Epithelial cell of esophagus (primary cell): Measurements from ENCODE around the gene CCDC127.
"Not testable (repeated sequence)": the region's sequence is repeated elsewhere in the genome, so short reads cannot be mapped to it uniquely, and the experiment has no call there.

Experiments used
- DNase-seq: peaks from one replicate; pipeline ENCODE4 v3.0.0; 2010; ENCODE audit warnings: low read depth
- H3K4me3 ChIP-seq: 2 replicates; pipeline ENCODE4 v1.5.1; 2011; ENCODE audit warnings: mild to moderate bottlenecking, low read length, control low read depth
- TF ChIP-seq, protein P1 (sequence below): IDR thresholded peaks from 2 replicates; pipeline ENCODE4 v1.5.1; 2011; ENCODE audit warnings: low read depth, mild to moderate bottlenecking, low read length, control low read depth, inconsistent platforms; ENCODE audit not compliant: insufficient read depth; ENCODE audit errors: missing control alignments

The CCDC127 gene

DNA sequence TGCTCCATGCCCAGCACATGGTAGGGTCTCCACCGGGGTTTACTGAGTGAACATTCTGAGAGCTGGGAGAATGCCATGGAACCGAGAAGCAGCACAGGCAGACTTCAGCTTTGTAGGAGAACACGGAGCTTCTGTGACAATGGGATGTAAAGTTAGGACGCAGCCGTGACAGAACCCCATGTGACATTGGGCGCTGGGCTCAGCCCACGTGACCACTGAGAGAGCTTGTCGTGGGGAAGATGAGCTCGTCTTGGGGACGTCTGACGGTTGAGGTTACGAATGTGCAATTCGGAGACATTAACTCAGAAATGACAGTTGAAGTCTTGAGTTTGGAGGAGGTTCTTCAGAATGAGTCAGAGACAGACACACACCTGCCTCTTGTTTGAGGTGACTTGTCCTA lies 13.7 kb upstream of the CCDC127 start:
- TF ChIP-seq, protein P1, sequence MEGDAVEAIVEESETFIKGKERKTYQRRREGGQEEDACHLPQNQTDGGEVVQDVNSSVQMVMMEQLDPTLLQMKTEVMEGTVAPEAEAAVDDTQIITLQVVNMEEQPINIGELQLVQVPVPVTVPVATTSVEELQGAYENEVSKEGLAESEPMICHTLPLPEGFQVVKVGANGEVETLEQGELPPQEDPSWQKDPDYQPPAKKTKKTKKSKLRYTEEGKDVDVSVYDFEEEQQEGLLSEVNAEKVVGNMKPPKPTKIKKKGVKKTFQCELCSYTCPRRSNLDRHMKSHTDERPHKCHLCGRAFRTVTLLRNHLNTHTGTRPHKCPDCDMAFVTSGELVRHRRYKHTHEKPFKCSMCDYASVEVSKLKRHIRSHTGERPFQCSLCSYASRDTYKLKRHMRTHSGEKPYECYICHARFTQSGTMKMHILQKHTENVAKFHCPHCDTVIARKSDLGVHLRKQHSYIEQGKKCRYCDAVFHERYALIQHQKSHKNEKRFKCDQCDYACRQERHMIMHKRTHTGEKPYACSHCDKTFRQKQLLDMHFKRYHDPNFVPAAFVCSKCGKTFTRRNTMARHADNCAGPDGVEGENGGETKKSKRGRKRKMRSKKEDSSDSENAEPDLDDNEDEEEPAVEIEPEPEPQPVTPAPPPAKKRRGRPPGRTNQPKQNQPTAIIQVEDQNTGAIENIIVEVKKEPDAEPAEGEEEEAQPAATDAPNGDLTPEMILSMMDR: no peak
- DNase-seq: no peak
- no peak overlapping the region for H3K4me3 ChIP-seq

DNA sequence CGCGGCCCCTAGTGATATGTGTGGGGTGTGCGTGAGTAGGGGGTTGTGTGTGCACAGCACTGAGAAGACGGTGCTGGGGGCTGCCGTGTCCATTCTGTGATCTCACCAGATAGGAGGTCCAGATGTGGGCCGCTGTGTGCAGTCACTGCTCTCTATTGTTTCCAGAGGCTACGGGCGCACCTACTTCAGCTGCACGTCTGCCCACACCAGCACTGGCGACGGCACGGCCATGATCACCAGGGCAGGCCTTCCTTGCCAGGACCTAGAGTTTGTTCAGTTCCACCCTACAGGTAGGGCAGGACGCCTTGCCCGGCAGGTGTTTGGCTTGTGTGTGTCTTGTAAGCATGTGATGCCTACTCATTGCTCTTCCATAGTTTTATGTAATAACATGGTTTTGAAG lies 12.8 kb upstream of the CCDC127 start:
- no peak for DNase-seq
- TF ChIP-seq, protein P1: no peak
- H3K4me3 ChIP-seq: no peak overlapping the region

DNA sequence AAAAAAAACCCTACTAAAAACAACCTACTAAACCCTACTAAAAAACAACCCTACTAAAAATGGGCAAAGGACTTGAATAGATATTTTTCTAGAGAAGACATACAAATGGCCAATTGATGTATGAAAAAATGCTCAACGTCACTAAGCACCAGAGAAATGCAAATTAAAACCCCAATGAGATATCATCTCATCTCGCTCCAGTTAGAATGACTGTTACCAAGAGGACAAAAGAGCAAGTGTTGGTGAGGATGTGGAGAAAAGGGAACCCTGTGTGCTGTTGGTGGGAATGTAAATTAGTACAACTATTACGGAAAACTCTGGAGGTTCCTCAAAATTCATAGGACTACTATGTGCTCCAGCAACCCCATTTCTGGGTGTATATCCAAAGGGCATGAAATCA lies 10.9 kb upstream of the CCDC127 start:
- no peak overlapping the region for H3K4me3 ChIP-seq
- TF ChIP-seq, protein P1: no peak

DNA sequence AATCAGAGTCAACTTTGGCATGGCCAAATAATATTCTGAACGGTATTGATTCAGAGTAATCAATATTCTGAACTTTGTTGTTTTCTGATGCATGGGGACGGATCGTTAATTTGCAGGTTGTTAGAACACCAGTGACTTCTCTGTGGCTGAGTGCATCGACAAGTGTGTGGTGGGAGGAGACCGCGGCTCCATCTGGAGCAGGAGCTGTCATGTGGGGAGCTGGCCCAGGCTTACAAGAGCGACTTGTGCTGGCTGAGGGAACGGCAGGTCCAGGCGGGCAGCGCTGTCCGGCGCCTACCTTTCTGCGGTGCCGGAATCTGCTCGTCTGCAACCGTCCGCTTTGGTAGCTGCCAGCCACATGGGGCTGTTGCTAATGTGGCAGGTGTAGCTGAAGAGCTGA lies 9.4 kb upstream of the CCDC127 start:
- DNase-seq: not testable (repeated sequence)

More for the DNA sequence above, 10.9 kb upstream of the CCDC127 start:
- DNase-seq: no peak

DNA sequence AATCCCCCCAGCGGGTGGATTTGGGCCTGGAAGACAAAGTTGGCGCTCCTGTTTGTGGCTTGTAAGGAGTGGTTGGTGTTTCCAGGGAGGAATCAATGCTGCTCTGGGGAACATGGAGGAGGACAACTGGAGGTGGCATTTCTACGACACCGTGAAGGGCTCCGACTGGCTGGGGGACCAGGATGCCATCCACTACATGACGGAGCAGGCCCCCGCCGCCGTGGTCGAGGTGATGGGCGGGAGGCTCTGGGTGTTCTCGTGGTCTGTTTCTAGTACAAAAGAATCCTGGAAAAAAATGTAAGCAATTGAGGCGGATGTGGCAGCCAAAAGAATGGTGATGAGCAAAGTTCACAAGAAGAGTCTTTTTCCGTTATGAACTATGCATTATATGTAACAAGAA lies 7.4 kb upstream of the CCDC127 start:
- no peak for DNase-seq
- H3K4me3 ChIP-seq: no peak overlapping the region
- TF ChIP-seq, protein P1: no peak

More for the DNA sequence above, 9.4 kb upstream of the CCDC127 start:
- H3K4me3 ChIP-seq: not testable (repeated sequence)

DNA sequence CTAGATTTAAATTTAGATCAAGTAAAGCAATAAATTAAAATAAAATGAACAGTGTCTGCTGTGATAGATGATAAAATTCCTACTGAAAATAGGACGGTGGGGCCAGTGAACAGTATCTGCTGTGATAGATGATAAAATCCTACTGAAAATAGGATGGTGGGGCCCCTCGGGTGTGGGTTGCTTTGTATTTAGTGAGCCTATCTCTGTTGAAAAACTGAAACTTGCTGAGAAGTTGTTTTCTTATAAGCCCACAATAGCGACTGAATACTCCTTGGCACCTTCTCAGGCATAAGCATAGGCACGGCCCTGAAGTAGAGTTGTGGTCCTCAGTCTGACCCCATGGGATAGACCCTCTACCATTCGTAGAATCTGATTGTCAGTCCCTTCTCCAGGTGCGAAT lies 5.8 kb upstream of the CCDC127 start:
- H3K4me3 ChIP-seq: no peak overlapping the region
- TF ChIP-seq, protein P1: no peak
- DNase-seq: no peak

DNA sequence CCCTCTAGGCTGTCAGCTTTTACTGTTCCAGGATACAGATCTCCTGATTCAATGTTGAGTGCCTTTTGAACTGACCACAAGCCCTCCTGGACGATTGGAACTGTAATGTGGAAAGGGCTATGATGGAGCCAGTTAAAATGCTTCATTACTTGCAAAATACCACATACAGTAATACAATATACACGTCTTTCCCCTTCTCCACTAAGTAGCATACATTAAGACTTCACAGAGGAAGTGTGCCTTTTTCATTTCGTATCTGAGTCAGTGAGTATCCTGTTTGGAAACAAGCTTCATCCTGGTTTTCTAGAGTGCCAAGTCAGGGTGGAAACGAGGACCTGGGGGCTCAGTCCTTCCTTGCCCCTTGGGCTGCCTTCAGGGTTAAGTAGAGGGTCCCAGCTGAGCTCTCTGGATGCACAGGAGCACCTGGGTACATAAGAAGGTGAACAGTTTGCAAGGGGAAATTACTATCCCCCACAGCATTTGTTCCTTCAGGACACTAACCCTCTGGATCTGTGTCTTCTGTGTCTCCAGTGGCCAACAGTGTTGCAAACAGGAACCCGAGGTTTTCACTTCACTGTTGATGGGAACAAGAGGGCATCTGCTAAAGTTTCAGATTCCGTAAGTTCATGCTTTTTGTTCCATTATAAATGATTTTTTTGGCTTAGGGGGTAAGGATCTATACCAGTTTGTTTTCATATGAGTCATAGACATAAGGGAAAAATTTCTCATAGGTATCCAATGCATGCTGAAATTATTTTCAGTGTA lies 5.2 kb upstream of the CCDC127 start:
- H3K4me3 ChIP-seq, DNase-seq: not testable (repeated sequence)

DNA sequence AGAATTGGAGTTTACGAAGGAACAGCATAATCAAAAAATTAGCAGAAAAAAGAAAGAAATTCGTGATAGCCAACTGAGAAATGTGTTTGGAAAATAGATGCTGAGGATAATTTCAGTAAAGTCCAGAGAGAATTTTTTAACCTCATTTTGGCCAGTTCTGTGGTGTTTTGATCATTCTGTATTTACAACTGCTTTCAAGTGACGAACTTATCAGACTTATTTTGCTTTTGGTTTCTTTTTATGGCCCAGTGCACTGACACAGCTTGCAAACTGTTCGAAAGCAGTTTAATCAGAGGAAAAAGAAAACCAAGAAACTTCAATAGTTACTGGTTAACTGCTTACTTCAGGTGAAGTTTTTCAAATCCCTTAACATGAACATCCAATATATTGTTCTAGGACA lies 2.0 kb upstream of the CCDC127 start:
- TF ChIP-seq, protein P1: no peak
- peak overlapping the region; percentile 72 for H3K4me3 ChIP-seq
- DNase-seq: no peak
